ENCODE results near the gene NFIX. TPM values are rescaled to one million over a fixed set of nuclear protein-coding genes. Genes with fewer than 3 reads are reported as not detected.
A peak's percentile ranks its signal among the peaks of the same experiment; 100 is the strongest.

NFIX gene
- total RNA-seq, 6 experiments from 2014 or later, result 20.3 to 40.0 (median 26.7) TPM

- peak overlapping the region in 1 of 3 donors; percentile 34 for H3K27ac ChIP-seq
- H3K36me3 ChIP-seq, result no peaks in the 10 kb centered on the region
- intact Hi-C loops (cut with DNase I), result no loop called here
- DNase-seq (no peak), ATAC-seq (no peak)
- H3K27me3 ChIP-seq, result no peaks in the 10 kb centered on the region
- 10% methylated on average over 9 of the region's 19 CpGs for WGBS (ENCODE audit: insufficient coverage, low coverage, low lambda C conversion rate, missing lambda C conversion rate)
- TF ChIP-seq CTCF (IDR thresholded peaks at IDR 0.05) (no peak), POLR2A (IDR thresholded peaks at IDR 0.05) (no peak)
- H3K4me3 ChIP-seq, result peak overlapping the region in 2 of 3 donors; percentile 45 to 49
- no peaks in the 10 kb centered on the region for H3K9me3 ChIP-seq
- H3K4me1 ChIP-seq, result peaks cover 0 to 22% (median 6%) of the 10 kb centered on the region in 4 donors
Observed at GRCh38 chr19:13060233-13060963, 65.1 kb downstream of the NFIX start.

DNA sequence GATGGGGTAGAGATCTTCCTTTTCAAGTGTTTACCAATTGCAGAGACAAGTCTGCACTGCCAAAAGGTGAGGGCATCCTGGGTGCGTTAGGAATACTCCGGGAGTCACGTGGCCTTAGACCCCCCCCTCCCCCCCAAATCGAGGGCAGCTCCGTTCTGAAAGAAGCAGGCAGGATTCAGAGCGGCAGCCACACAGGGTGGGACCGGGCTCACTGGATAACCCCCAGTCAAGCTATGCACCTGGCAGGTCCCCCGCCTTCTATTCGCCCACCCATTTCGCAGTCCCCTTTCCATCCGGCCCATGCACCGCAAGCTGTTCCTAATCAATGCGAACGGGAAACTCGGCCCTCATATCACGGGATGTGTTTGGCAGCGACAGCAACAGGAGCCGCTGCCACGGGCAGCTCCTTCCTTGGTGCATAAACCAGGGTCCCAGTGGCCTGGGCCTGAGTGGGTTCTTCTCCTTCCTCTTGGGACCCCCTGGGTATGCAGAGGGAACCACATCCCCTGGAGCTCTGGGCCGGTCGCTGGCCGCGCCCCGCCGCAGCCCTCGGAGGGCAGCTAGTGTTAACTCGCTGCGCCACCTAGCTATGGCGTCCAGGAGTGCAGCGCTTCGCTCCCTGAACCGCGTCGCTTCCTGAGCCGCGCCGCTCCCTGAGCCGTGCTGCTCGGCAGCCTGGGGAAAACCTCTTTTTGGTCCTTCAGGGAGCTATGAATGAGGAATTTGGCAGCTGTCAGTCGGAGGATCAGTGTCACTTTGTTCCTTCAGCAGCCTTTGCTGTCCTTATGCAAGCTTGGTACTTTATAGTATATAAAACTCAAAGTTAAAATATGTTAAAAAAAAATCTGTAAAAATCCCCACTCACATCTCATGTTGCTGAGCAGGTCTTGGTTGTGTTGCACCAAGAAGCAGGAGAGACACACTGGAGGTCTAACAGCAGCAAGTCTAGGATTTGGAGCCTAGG, 66.0 kb downstream of the NFIX start:
- peak overlapping the region in 1 of 3 donors; percentile 34 for H3K27ac ChIP-seq

GRCh38 chr19:13062317-13062716, 67.0 kb downstream of the NFIX start:
- intact Hi-C loops (cut with DNase I), result no loop called here
- ATAC-seq, result no peak
- DNase-seq, result no peak
- Histone ChIP-seq H3K27me3 (no peaks in the 10 kb centered on the region), H3K4me1 (peaks cover 0 to 16% (median 2%) of the 10 kb centered on the region in 4 donors), H3K9me3 (no peaks in the 10 kb centered on the region), H3K36me3 (no peaks in the 10 kb centered on the region), H3K27ac (no peak overlapping the region), H3K4me3 (no peak overlapping the region)
- no peak for TF ChIP-seq CTCF (IDR thresholded peaks at IDR 0.05)
- TF ChIP-seq POLR2A (IDR thresholded peaks at IDR 0.05), result no peak

More for the DNA sequence above, 66.0 kb downstream of the NFIX start:
- peak; percentile 92 to 98 (median 94) for TF ChIP-seq CTCF (IDR thresholded peaks at IDR 0.05)
- TF ChIP-seq POLR2A (IDR thresholded peaks at IDR 0.05), result no peak
- Histone ChIP-seq H3K27me3 (no peaks in the 10 kb centered on the region), H3K36me3 (no peaks in the 10 kb centered on the region), H3K9me3 (no peaks in the 10 kb centered on the region), H3K4me3 (peak overlapping the region; percentile 44 to 49 (median 45)), H3K4me1 (peaks cover 0 to 22% (median 6%) of the 10 kb centered on the region in 4 donors)
- intact Hi-C loops (cut with DNase I), result no loop called here
- DNase-seq (peak; percentile 79 to 85 (median 84)), ATAC-seq (peak; percentile 92 to 99 (median 96))
- 2% methylated on average over 19 of the region's 40 CpGs for WGBS (ENCODE audit: insufficient coverage, low coverage, low lambda C conversion rate, missing lambda C conversion rate)

DNA sequence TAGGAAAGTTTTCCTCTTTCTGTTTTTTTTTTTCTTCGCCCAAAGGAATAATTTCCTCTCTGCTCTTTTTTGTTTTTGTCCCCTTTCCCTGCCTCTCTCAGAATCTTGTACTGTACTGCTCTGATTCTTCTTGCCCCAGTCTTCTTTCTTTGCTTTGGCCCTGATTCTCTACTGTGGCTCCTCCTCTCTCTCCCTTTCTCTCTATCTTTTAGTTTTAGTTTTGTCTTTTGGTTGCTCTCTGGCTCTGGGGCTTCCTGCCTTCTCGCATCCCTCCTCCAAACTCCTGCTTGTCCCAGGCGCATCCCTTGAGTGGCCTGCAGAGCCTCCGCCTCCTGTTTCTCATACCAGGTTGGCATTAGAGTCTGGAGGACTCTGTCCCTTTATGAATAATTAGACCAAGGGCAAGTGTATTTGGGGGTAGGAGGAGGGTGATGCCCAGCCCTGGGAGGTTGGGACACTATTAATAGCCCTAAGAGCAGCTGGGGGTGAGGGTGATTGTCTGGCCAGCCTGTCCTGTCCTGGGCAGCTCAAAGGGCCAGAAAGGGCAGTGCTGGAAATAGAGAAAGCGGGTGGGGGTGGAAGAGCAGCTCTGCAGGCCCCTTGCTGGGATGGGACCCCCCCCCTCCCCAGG, 68.3 kb downstream of the NFIX start:
- Histone ChIP-seq H3K27me3 (no peaks in the 10 kb centered on the region), H3K36me3 (no peaks in the 10 kb centered on the region), H3K27ac (no peak overlapping the region), H3K4me1 (peaks cover 0 to 16% (median 0%) of the 10 kb centered on the region in 4 donors), H3K4me3 (no peak overlapping the region), H3K9me3 (no peaks in the 10 kb centered on the region)
- 77% methylated on average over 5 of the region's 5 CpGs for WGBS (ENCODE audit: insufficient coverage, low coverage, low lambda C conversion rate, missing lambda C conversion rate)
- intact Hi-C loops (cut with DNase I), result no loop called here
- TF ChIP-seq CTCF (IDR thresholded peaks at IDR 0.05) (no peak), POLR2A (IDR thresholded peaks at IDR 0.05) (no peak)
- ATAC-seq, result no peak
- DNase-seq, result no peak
